B cell (primary cell): ENCODE results near the gene CD99L2. TPM values are rescaled to one million over a fixed set of nuclear protein-coding genes. Genes with fewer than 3 reads are reported as not detected.

Experiments used
- ATAC-seq: fragments of 200-7000 bp; cut with Tn5 transposase; one replicate; pipeline ENCODE4 v1.10.0; 2021; ENCODE audit warnings: low read depth, mild to moderate bottlenecking, moderate number of reproducible peaks, moderate library complexity
- CTCF ChIA-PET: fragments of 350-600 bp; sonication (Branson Sonifier 250); formaldehyde crosslinking; loops from one replicate; lab custom pipeline; 2021; ENCODE audit warnings: antibody characterized with exemption, inconsistent platforms; lab: Charles Lee
- POLR2A ChIA-PET: fragments of 350-600 bp; sonication (Branson Sonifier 250); formaldehyde crosslinking; loops from one replicate; lab custom pipeline; 2021; ENCODE audit warnings: antibody characterized with exemption; lab: Charles Lee
- DNase-seq: peaks from one replicate; pipeline ENCODE4 v3.0.0; 2013
- H2AFZ ChIP-seq: 2 replicates; pipeline ENCODE4 v1.6.1; 2012; ENCODE audit warnings: mild to moderate bottlenecking, low read depth, low read length; ENCODE audit not compliant: insufficient read depth, poor library complexity, severe bottlenecking
- H3K27ac ChIP-seq, 2 donors: 1 replicate in 1 of 2; 2 replicates in 1 of 2; pipeline ENCODE4 v1.5.1; 2012 to 2013; ENCODE audit warnings: low read length in 2 of 2, mild to moderate bottlenecking in 2 of 2, moderate library complexity in 1 of 2
- H3K27me3 ChIP-seq, 4 experiments: fragments of 200-600 bp in 1 of 4; sonication (generic) in 1 of 4; replicated peaks in 1 of 4; 1 replicate in 2 of 4; 2 replicates in 2 of 4; pipeline versions ENCODE4 v1.6.1 to v1.7.0; 2013 to 2016; ENCODE audit warnings: low read length in 3 of 4, mild to moderate bottlenecking in 2 of 4, mixed read lengths in 1 of 4, moderate library complexity in 1 of 4; ENCODE audit not compliant: insufficient read depth in 4 of 4, control insufficient read depth in 3 of 4; ENCODE audit errors: control extremely low read depth in 1 of 4
- H3K36me3 ChIP-seq, 2 experiments: replicated peaks in 1 of 2; 1 replicate in 1 of 2; 2 replicates in 1 of 2; pipeline versions ENCODE4 v1.6.1 to v1.7.1; 2013; ENCODE audit warnings: low read length in 1 of 2; ENCODE audit not compliant: insufficient read depth in 2 of 2, control insufficient read depth in 1 of 2; ENCODE audit errors: control extremely low read depth in 1 of 2, extremely low read depth in 1 of 2
- H3K4me1 ChIP-seq, 2 donors: fragments of 200-600 bp in 1 of 2; sonication (generic) in 1 of 2; 1 replicate in 1 of 2; 2 replicates in 1 of 2; pipeline versions ENCODE4 v1.5.1 to v1.6.1; 2013 to 2017; ENCODE audit warnings: low read length in 2 of 2; ENCODE audit not compliant: control insufficient read depth in 2 of 2, insufficient read depth in 2 of 2
- H3K4me2 ChIP-seq: replicated peaks from 2 replicates; pipeline ENCODE3; 2012; ENCODE audit warnings: mild to moderate bottlenecking, low read depth, low read length; ENCODE audit not compliant: poor library complexity, severe bottlenecking
- H3K4me3 ChIP-seq, 5 experiments: fragments of 200-600 bp in 1 of 5; sonication (generic) in 1 of 5; 1 replicate in 3 of 5; 2 replicates in 2 of 5; pipeline versions ENCODE4 v1.5.1 to v1.7.0; 2011 to 2016; ENCODE audit warnings: low read length in 4 of 5, mild to moderate bottlenecking in 4 of 5, low read depth in 2 of 5, control low read depth in 1 of 5, moderate library complexity in 1 of 5; ENCODE audit not compliant: insufficient read depth in 1 of 5; ENCODE audit errors: control extremely low read depth in 1 of 5, extremely low read depth in 1 of 5
- H3K79me2 ChIP-seq: fragments of 200-600 bp; sonication (generic); one replicate; pipeline ENCODE4 v1.6.0; 2016; ENCODE audit warnings: low read length; ENCODE audit not compliant: control insufficient read depth, insufficient read depth
- H3K9ac ChIP-seq: fragments of 200-600 bp; sonication (generic); 2 replicates; pipeline ENCODE4 v1.6.1; 2017; ENCODE audit warnings: mild to moderate bottlenecking, low read length, moderate library complexity
- H3K9me3 ChIP-seq, 3 donors: one replicate each; pipeline versions ENCODE4 v1.6.1 to v1.7.1; 2013; ENCODE audit warnings: low read length in 2 of 3; ENCODE audit not compliant: control insufficient read depth in 2 of 3, insufficient read depth in 1 of 3; ENCODE audit errors: control extremely low read depth in 1 of 3
- H4K20me1 ChIP-seq: 2 replicates; pipeline ENCODE4 v1.6.0; 2012; ENCODE audit warnings: mild to moderate bottlenecking, low read length; ENCODE audit not compliant: insufficient read depth, control insufficient read depth, poor library complexity, severe bottlenecking
- H3K27ac Mint-ChIP-seq: one replicate; pipeline ENCODE4 v1.8.0; 2021; ENCODE audit warnings: mixed read lengths
- H3K27me3 Mint-ChIP-seq: one replicate; pipeline ENCODE4 v1.8.0; 2021; ENCODE audit warnings: mixed read lengths
- H3K4me1 Mint-ChIP-seq: one replicate; pipeline ENCODE4 v1.8.0; 2021; ENCODE audit warnings: mixed read lengths
- H3K4me3 Mint-ChIP-seq: one replicate; pipeline ENCODE4 v1.8.0; 2021; ENCODE audit warnings: mixed read lengths
- H3K9me3 Mint-ChIP-seq: one replicate; pipeline ENCODE4 v1.8.0; 2022; ENCODE audit warnings: mixed read lengths; ENCODE audit not compliant: insufficient read depth
- CTCF ChIP-seq: fragments of 200-600 bp; IDR thresholded peaks from one replicate; pipeline ENCODE4 v1.8.0; 2022; ENCODE audit warnings: antibody characterized with exemption, mild to moderate bottlenecking
- EZH2 ChIP-seq: IDR thresholded peaks from 2 replicates; pipeline ENCODE4 v1.6.1; 2012; ENCODE audit warnings: borderline replicate concordance, low read depth, mild to moderate bottlenecking, moderate library complexity, low read length; ENCODE audit not compliant: insufficient read depth, poor library complexity, severe bottlenecking
- WGBS: methylation state at CpG from one replicate; pipeline ENCODE4 v1.1.5; 2013; ENCODE audit warnings: missing lambda C conversion rate; ENCODE audit not compliant: insufficient coverage; 5-methylcytosine and 5-hydroxymethylcytosine counted together
- intact Hi-C: fragments of 100-400 bp; cut with micrococcal nuclease; formaldehyde crosslinking; loops from one replicate; pipeline ENCODE4 v1.10.0; 2022
- polyA plus RNA-seq: library from polyadenylated mRNA; depleted of rRNA; stranded (reverse); fragments of >200 nt; gene quantifications from 2 replicates; pipeline ENCODE4 v1.2.3, GENCODE V29; 2012
- total RNA-seq, 2 donors: library from RNA; stranded (reverse); fragments of 120-200 nt in 1 of 2; gene quantifications; 1 replicate in 1 of 2; 2 replicates in 1 of 2; pipeline versions ENCODE4 v1.2.3 to v1.2.4, GENCODE V29; 2013 to 2022

The CD99L2 gene
- total and polyA plus RNA-seq, 2 donors (not counting 1 experiment from before 2014, with no cell fraction given), result 8.7 to 17.8 TPM

GRCh38 chrX:150935467-150935866, 37.0 kb upstream of the CD99L2 start:
- no peak overlapping the region for H3K27ac Mint-ChIP-seq
- CTCF ChIA-PET, result no interaction called here
- no peak for TF ChIP-seq CTCF
- TF ChIP-seq EZH2, result no peak

GRCh38 chrX:150934453-150934852, 36.0 kb upstream of the CD99L2 start:
- no peaks in the 10 kb centered on the region for H3K4me1 Mint-ChIP-seq
- H3K27ac Mint-ChIP-seq, result no peak overlapping the region
- DNase-seq (no peak), ATAC-seq (no peak)
- no peak overlapping the region for H3K4me2 ChIP-seq
- H2AFZ ChIP-seq, result no peak overlapping the region
- 73% methylated on average over 4 of the region's 5 CpGs for WGBS
- H3K36me3 ChIP-seq, result no peaks in the 10 kb centered on the region
- H4K20me1 ChIP-seq, result no peaks in the 10 kb centered on the region
- no peaks in the 10 kb centered on the region for H3K9me3 Mint-ChIP-seq
- intact Hi-C loops, result no loop called here
- ChIA-PET CTCF (no interaction called here), POLR2A (no interaction called here)
- no peak overlapping the region for H3K9ac ChIP-seq
- no peak overlapping the region for H3K4me3 Mint-ChIP-seq
- H3K4me1 ChIP-seq, result no peaks in the 10 kb centered on the region
- no peak overlapping the region for H3K4me3 ChIP-seq
- no peaks in the 10 kb centered on the region for H3K27me3 ChIP-seq
- no peaks in the 10 kb centered on the region for H3K79me2 ChIP-seq
- no peak overlapping the region for H3K27ac ChIP-seq
- H3K9me3 ChIP-seq, result peaks cover 0 to 3% (median 0%) of the 10 kb centered on the region in 3 donors
- no peaks in the 10 kb centered on the region for H3K27me3 Mint-ChIP-seq
- no peak for TF ChIP-seq CTCF
- no peak for TF ChIP-seq EZH2

More at GRCh38 chrX:150935467-150935866, 37.0 kb upstream of the CD99L2 start:
- Histone ChIP-seq H3K36me3 (no peaks in the 10 kb centered on the region), H3K79me2 (no peaks in the 10 kb centered on the region), H3K4me1 (no peaks in the 10 kb centered on the region), H3K9me3 (peaks cover 0 to 3% (median 0%) of the 10 kb centered on the region in 3 donors), H2AFZ (no peak overlapping the region), H3K27ac (no peak overlapping the region), H4K20me1 (no peaks in the 10 kb centered on the region), H3K4me3 (no peak overlapping the region), H3K27me3 (no peaks in the 10 kb centered on the region), H3K9ac (no peak overlapping the region), H3K4me2 (no peak overlapping the region)
- H3K27me3 Mint-ChIP-seq, result no peaks in the 10 kb centered on the region
- DNase-seq (no peak), ATAC-seq (no peak)
- intact Hi-C loops, result no loop called here
- H3K4me1 Mint-ChIP-seq, result no peaks in the 10 kb centered on the region
- POLR2A ChIA-PET, result no interaction called here
- H3K9me3 Mint-ChIP-seq, result no peaks in the 10 kb centered on the region
- H3K4me3 Mint-ChIP-seq, result no peak overlapping the region
- 92% methylated on average over 7 of the region's 7 CpGs for WGBS
